AG04450 (cell line): ENCODE data around the gene GLIS1. TPM values are rescaled to one million over a fixed set of nuclear protein-coding genes. Genes with fewer than 3 reads are reported as not detected.

ENCODE experiments used
- CTCF ChIA-PET: fragments of 300-600, 350-600 bp; formaldehyde crosslinking; extraction: SDS; loops from one replicate; lab custom pipeline; 2022; ENCODE audit warnings: antibody characterized with exemption, inconsistent platforms; lab: Charles Lee
- POLR2A ChIA-PET: fragments of 350-600 bp; formaldehyde crosslinking; extraction: SDS; loops from one replicate; lab custom pipeline; 2021; ENCODE audit warnings: antibody characterized with exemption, inconsistent platforms; lab: Yijun Ruan, JAX
- DNase-seq: peaks from one replicate; pipeline ENCODE4 v3.0.0-alpha.2; 2011; ENCODE audit warnings: low read depth, low spot score
- H3K27ac ChIP-seq: one replicate; pipeline ENCODE4 v1.5.1; 2012; ENCODE audit warnings: low read depth, low read length, control low read depth
- H3K27me3 ChIP-seq: one replicate; pipeline ENCODE4 v1.6.0; 2012; ENCODE audit warnings: low read length; ENCODE audit not compliant: control insufficient read depth, insufficient read depth
- H3K4me3 ChIP-seq: 2 replicates; pipeline ENCODE4 v1.5.1; 2011; ENCODE audit warnings: mild to moderate bottlenecking, low read depth, low read length, control low read depth
- H3K9me3 ChIP-seq: 2 replicates; pipeline ENCODE4 v1.5.1; 2012; ENCODE audit warnings: low read length; ENCODE audit not compliant: control insufficient read depth, insufficient read depth
- polyA plus RNA-seq: library from polyadenylated mRNA; depleted of rRNA; stranded (reverse); fragments of >200 nt; gene quantifications from 2 replicates; pipeline ENCODE4 v1.2.3, GENCODE V29; 2011
- TF ChIP-seq, protein P1 (sequence below): IDR thresholded peaks from 2 replicates; pipeline ENCODE4 v1.5.1; 2011; ENCODE audit warnings: low read depth, low read length, control low read depth, inconsistent platforms

GLIS1 gene
- polyA plus RNA-seq, 1 experiment = 0.77 TPM

DNA sequence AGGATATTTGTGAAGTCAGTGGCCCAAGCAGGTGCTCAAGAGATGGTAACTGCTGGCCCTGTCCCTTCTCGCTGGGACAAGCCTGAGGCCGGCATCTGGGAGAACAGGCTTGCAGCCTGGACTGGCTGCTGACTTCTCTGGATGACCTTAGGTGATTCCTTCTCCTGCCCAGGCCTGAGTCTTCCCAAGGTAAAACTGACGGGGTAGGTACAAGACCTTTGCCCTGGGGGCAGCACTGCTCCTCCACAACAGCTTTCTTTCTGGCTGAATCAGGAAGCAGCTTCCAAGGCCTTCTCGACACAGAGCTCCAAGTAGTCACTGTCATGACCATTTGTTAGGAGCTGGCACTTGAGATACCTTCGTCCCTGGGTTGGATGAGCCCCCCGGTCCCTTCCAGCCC, 220.2 kb downstream of the GLIS1 start:
- ChIA-PET POLR2A (no interaction called here), CTCF (no interaction called here)
- DNase-seq = no peak
- H3K4me3 ChIP-seq = no peak overlapping the region
- H3K27ac ChIP-seq = no peak overlapping the region
- no peaks in the 10 kb centered on the region for H3K27me3 ChIP-seq
- H3K9me3 ChIP-seq = no peaks in the 10 kb centered on the region; the same call in 1 of the 2 replicates
- TF ChIP-seq, protein P1, sequence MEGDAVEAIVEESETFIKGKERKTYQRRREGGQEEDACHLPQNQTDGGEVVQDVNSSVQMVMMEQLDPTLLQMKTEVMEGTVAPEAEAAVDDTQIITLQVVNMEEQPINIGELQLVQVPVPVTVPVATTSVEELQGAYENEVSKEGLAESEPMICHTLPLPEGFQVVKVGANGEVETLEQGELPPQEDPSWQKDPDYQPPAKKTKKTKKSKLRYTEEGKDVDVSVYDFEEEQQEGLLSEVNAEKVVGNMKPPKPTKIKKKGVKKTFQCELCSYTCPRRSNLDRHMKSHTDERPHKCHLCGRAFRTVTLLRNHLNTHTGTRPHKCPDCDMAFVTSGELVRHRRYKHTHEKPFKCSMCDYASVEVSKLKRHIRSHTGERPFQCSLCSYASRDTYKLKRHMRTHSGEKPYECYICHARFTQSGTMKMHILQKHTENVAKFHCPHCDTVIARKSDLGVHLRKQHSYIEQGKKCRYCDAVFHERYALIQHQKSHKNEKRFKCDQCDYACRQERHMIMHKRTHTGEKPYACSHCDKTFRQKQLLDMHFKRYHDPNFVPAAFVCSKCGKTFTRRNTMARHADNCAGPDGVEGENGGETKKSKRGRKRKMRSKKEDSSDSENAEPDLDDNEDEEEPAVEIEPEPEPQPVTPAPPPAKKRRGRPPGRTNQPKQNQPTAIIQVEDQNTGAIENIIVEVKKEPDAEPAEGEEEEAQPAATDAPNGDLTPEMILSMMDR = no peak

DNA sequence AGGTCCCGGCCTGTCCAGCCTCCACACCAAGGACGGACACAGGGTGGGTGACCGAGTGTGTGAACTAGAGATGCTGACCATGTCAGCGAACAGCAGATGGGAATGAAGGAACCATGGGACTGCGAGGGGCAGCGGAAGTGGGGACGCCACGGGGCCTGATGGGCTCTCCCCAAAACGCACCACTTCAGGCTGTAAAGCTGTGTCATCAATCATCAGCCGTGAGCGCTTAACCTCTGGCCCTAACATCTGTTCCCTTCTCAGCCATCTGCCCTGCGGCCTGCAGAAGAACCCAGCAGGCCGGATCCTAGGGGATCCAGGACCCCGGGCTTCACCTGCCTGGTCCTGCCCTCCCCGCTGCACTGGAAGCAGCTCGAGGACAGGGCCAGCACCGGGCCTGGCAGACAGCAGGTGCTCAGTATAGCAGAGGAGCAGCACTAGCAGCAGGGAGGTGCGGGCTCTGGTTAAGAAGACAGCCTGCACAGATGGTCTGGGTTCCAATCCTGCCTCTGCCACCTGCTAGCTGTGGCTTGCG, 221.1 kb downstream of the GLIS1 start:
- DNase-seq = no peak
- Histone ChIP-seq H3K27ac (no peak overlapping the region), H3K9me3 (no peaks in the 10 kb centered on the region; the same call in 1 of the 2 replicates), H3K4me3 (no peak overlapping the region), H3K27me3 (no peaks in the 10 kb centered on the region)
- ChIA-PET POLR2A (interaction anchor here (1.2 kb wide), 1 partner anchor 9 kb away, joined by 3 read pairs; no protein-coding TSS in a partner anchor), CTCF (interaction anchor here (0.7 kb wide), 1 partner anchor 32 kb away, joined by 3 read pairs; no protein-coding TSS in a partner anchor)
- TF ChIP-seq, protein P1 = no peak

DNA sequence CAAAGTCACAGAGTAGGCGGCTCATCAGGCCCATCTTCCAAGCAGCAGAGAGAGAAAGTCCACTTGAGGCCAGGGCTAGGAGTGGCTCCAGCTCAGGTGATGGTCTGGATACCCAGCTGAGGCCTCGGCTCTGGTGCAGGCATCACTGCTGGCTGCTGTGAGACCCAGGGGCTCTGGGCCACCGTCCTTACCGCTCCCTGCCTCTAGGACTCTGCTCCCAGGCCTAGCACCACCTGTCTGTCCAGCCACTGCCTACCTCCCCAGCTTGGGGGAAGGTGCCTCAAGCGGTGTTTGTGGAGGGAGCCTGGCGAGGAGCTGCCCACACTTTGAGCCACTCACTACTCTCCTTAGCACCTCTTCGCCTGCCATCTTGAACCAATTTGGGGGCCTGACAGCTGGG, 221.9 kb downstream of the GLIS1 start:
- Histone ChIP-seq H3K27me3 (no peaks in the 10 kb centered on the region), H3K9me3 (no peaks in the 10 kb centered on the region; the same call in 1 of the 2 replicates), H3K4me3 (no peak overlapping the region), H3K27ac (no peak overlapping the region)
- no peak for DNase-seq
- TF ChIP-seq, protein P1 = no peak
- ChIA-PET CTCF (interaction anchor here (0.7 kb wide), 1 partner anchor 31 kb away, joined by 3 read pairs; no protein-coding TSS in a partner anchor), POLR2A (no interaction called here)

DNA sequence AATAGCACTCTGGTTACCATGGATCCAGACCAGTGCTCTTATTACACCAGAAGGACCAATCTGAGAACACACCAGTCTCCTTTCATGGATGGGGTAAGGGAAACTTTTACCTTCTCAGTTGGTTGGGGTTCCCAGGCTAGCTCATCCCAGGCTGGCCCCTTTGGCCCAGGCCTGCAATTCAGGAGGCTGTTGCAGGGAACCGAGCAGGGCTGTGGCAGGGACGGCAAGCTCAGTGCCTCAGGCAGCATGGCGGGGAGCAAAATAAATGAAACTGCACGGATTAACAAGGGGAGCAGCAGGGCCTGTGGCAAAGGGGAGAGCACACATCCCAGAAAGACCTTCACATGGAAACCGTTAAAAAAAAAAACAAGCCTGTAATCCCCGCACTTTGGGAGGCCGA, 222.8 kb downstream of the GLIS1 start:
- no peak for DNase-seq
- ChIA-PET POLR2A (no interaction called here), CTCF (no interaction called here)
- Histone ChIP-seq H3K27me3 (no peaks in the 10 kb centered on the region), H3K27ac (no peak overlapping the region), H3K4me3 (no peak overlapping the region), H3K9me3 (no peaks in the 10 kb centered on the region; the same call in 1 of the 2 replicates)
- TF ChIP-seq, protein P1 = no peak

DNA sequence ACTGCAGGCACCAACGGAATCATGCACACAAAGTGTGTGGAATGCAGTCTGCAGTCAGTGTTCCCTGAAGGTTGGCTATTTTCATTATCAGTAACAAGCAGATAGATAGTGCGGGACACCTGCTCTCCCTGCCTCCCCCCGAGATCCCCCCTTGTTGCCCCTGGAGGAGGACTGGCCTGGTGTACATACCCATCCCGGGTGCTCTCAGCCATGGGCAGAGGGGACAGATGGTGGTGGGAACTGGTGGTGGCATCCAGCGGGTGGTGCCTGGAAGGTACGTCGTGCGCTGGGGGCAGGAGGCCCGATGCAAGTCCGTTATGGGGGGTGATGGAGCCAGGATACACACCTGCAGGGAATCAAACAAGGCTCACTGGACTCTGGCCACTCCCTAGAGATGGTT, 224.5 kb downstream of the GLIS1 start:
- ChIA-PET POLR2A (no interaction called here), CTCF (no interaction called here)
- H3K27ac ChIP-seq = no peak overlapping the region
- no peak for DNase-seq
- no peaks in the 10 kb centered on the region for H3K27me3 ChIP-seq
- H3K9me3 ChIP-seq = no peaks in the 10 kb centered on the region; the same call in 1 of the 2 replicates
- no peak overlapping the region for H3K4me3 ChIP-seq
- TF ChIP-seq, protein P1 = no peak
